ENCODE results near the gene FCGBP. TPM values are rescaled to one million over a fixed set of nuclear protein-coding genes. Genes with fewer than 3 reads are reported as not detected.

The FCGBP gene
- total and polyA plus RNA-seq, 9 donors: 2.2 to 290 (median 41.0) TPM

GRCh38 chr19:39927524-39928356 lies 6.7 kb downstream of the FCGBP start:
- WGBS, 3 donors: 77 to 79% (median 77%) methylated on average over 18 to 23 of the region's 23 CpGs
- Histone ChIP-seq H3K4me3 (no peak overlapping the region), H3K4me1 (ENCODE audit: insufficient read depth) (no peaks in the 10 kb centered on the region), H3K27me3 (no peaks in the 10 kb centered on the region), H3K9me3 (no peaks in the 10 kb centered on the region), H3K27ac (no peak overlapping the region), H3K36me3 (no peaks in the 10 kb centered on the region)
- TF ChIP-seq POLR2A (IDR thresholded peaks at IDR 0.05) (no peak), CTCF (IDR thresholded peaks at IDR 0.05) (no peak), EP300 (IDR thresholded peaks at IDR 0.05) (no peak)
- DNase-seq: no peak
- intact Hi-C loops (cut with DNase I): no loop called here

GRCh38 chr19:39927076-39927475 lies 7.4 kb downstream of the FCGBP start:
- H3K27me3 ChIP-seq: no peaks in the 10 kb centered on the region
- H3K9me3 ChIP-seq: no peaks in the 10 kb centered on the region
- no peaks in the 10 kb centered on the region for H3K36me3 ChIP-seq
- intact Hi-C loops (cut with DNase I): no loop called here
- no peak for DNase-seq
- H3K27ac ChIP-seq: no peak overlapping the region
- no peak overlapping the region for H3K4me3 ChIP-seq
- 86 to 95% (median 87%) methylated on average over 11 of the region's 11 CpGs for WGBS, 3 donors
- H3K4me1 ChIP-seq (ENCODE audit: insufficient read depth): no peaks in the 10 kb centered on the region
- TF ChIP-seq POLR2A (IDR thresholded peaks at IDR 0.05): no peak
- no peak for TF ChIP-seq EP300 (IDR thresholded peaks at IDR 0.05)
- no peak for TF ChIP-seq CTCF (IDR thresholded peaks at IDR 0.05)

GRCh38 chr19:39926170-39926760 lies 8.2 kb downstream of the FCGBP start:
- intact Hi-C loops (cut with DNase I): no loop called here
- no peak for DNase-seq
- no peaks in the 10 kb centered on the region for H3K9me3 ChIP-seq
- no peaks in the 10 kb centered on the region for H3K4me1 ChIP-seq (ENCODE audit: insufficient read depth)
- TF ChIP-seq EP300 (IDR thresholded peaks at IDR 0.05) (no peak), POLR2A (IDR thresholded peaks at IDR 0.05) (no peak), CTCF (IDR thresholded peaks at IDR 0.05) (no peak)
- no peak overlapping the region for H3K4me3 ChIP-seq
- no peaks in the 10 kb centered on the region for H3K27me3 ChIP-seq
- 80 to 86% (median 84%) methylated on average over 8 of the region's 8 CpGs for WGBS, 3 donors
- H3K27ac ChIP-seq: no peak overlapping the region
- no peaks in the 10 kb centered on the region for H3K36me3 ChIP-seq

- Histone ChIP-seq H3K36me3 (no peaks in the 10 kb centered on the region), H3K27me3 (no peaks in the 10 kb centered on the region), H3K4me1 (ENCODE audit: insufficient read depth) (no peaks in the 10 kb centered on the region), H3K4me3 (no peak overlapping the region), H3K27ac (no peak overlapping the region), H3K9me3 (no peaks in the 10 kb centered on the region)
- TF ChIP-seq POLR2A (IDR thresholded peaks at IDR 0.05) (no peak), CTCF (IDR thresholded peaks at IDR 0.05) (no peak), EP300 (IDR thresholded peaks at IDR 0.05) (no peak)
- DNase-seq: no peak
- intact Hi-C loops (cut with DNase I): no loop called here
- 73 to 79% (median 74%) methylated on average over 5 of the region's 5 CpGs for WGBS, 3 donors
These were observed 9.5 kb downstream of the FCGBP start for GRCh38 chr19:39924952-39925351.
